Placental pericyte (primary cell): ENCODE measurements around the gene CXorf51B. TPM values are rescaled to one million over a fixed set of nuclear protein-coding genes. Genes with fewer than 3 reads are reported as not detected.

Source experiments
- total RNA-seq: library from RNA; depleted of rRNA; stranded (reverse); fragments of >200 nt; gene quantifications from 2 replicates; pipeline ENCODE4 v1.2.3, GENCODE V29; 2012

The CXorf51B gene
- not detected in 2 replicates for total RNA-seq

DNA sequence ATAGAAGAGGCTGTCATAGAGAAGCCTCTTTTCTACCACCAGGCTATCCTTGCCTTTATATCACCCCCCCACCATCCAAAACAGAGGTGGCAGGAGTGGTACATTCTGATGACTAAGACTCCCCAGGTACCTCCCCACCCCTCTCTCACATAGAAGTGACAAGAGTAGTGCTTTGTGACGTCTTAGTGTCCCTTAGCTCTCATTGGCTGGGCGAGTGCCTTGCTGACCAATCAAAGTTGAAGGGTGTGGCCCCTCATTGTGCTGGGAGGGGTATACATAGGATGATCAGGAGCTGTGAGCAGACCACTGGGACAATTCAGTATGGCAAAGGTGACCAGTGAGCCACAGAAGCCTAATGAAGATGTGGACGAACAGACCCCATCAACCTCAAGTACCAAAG is at the start of gene CXorf51B:
Gene CXorf51B (plus strand): TSS at position 301 of the 400 bp plus-strand sequence. CDS start 21 bp downstream, at position 322.

DNA sequence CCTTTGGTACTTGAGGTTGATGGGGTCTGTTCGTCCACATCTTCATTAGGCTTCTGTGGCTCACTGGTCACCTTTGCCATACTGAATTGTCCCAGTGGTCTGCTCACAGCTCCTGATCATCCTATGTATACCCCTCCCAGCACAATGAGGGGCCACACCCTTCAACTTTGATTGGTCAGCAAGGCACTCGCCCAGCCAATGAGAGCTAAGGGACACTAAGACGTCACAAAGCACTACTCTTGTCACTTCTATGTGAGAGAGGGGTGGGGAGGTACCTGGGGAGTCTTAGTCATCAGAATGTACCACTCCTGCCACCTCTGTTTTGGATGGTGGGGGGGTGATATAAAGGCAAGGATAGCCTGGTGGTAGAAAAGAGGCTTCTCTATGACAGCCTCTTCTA is 5.1 kb downstream of the CXorf51B start, which contains the start of gene CXorf51A:
Gene CXorf51A (minus strand): TSS at position 101 of the 400 bp plus-strand sequence. CDS start 21 bp downstream, at position 80.

Other genes with a start within 250 kb of the CXorf51B start
- gene CXorf51A, start 5.0 kb downstream of the CXorf51B start, total RNA-seq, result not detected in 2 replicates